HepG2 (cell line): ENCODE results near the gene TOMM20. TPM values are rescaled to one million over a fixed set of nuclear protein-coding genes. Genes with fewer than 3 reads are reported as not detected.

Source experiments
- ARNTL ChIP-seq: sonication (generic); formaldehyde crosslinking; IDR thresholded peaks from 2 replicates; pipeline ENCODE4 v1.4.0; 2020; ENCODE audit warnings: mild to moderate bottlenecking, missing genetic modification reagents
- ELF1 ChIP-seq: sonication (generic); formaldehyde crosslinking; IDR thresholded peaks from 2 replicates; pipeline ENCODE4 v1.4.0; 2020; ENCODE audit warnings: missing genetic modification reagents
- HDAC1 ChIP-seq: sonication (generic); formaldehyde crosslinking; IDR thresholded peaks from 2 replicates; pipeline ENCODE4 v1.5.1; 2020; ENCODE audit warnings: mild to moderate bottlenecking, missing genetic modification reagents
- IKZF4 ChIP-seq: sonication (generic); formaldehyde crosslinking; IDR thresholded peaks from 2 replicates; pipeline ENCODE4 v1.5.1; 2020; ENCODE audit warnings: borderline replicate concordance, mild to moderate bottlenecking, low read depth, missing genetic modification reagents; ENCODE audit errors: not compliant biosample characterization
- KDM4B ChIP-seq: sonication (generic); formaldehyde crosslinking; IDR thresholded peaks from 2 replicates; pipeline ENCODE4 v1.4.0; 2020; ENCODE audit warnings: missing genetic modification reagents
- KLF12 ChIP-seq: sonication (generic); formaldehyde crosslinking; IDR thresholded peaks from 2 replicates; pipeline ENCODE4 v1.4.0; 2020; ENCODE audit warnings: missing genetic modification reagents, borderline replicate concordance
- MED8 ChIP-seq: sonication (generic); formaldehyde crosslinking; IDR thresholded peaks from 2 replicates; pipeline ENCODE4 v1.8.1; 2023; ENCODE audit warnings: mild to moderate bottlenecking, missing genetic modification reagents; ENCODE audit not compliant: insufficient replicate concordance
- MTF1 ChIP-seq: sonication (generic); formaldehyde crosslinking; IDR thresholded peaks from 2 replicates; pipeline ENCODE4 v1.5.0; 2020; ENCODE audit warnings: missing genetic modification reagents
- PHF21A ChIP-seq: sonication (generic); formaldehyde crosslinking; IDR thresholded peaks from 2 replicates; pipeline ENCODE4 v1.5.0; 2020; ENCODE audit warnings: mild to moderate bottlenecking, missing genetic modification reagents
- PITX1 ChIP-seq: sonication (generic); formaldehyde crosslinking; IDR thresholded peaks from 2 replicates; pipeline ENCODE4 v1.5.1; 2020; ENCODE audit warnings: mild to moderate bottlenecking, missing genetic modification reagents
- RAD51 ChIP-seq: fragments of 450-650 bp; IDR thresholded peaks from 2 replicates; pipeline ENCODE4 v1.6.1; 2016; ENCODE audit warnings: borderline replicate concordance
- RFX1 ChIP-seq: fragments of 450-650 bp; IDR thresholded peaks from 2 replicates; pipeline ENCODE4 v1.6.1; 2017
- SCMH1 ChIP-seq: sonication (generic); formaldehyde crosslinking; IDR thresholded peaks from 2 replicates; pipeline ENCODE4 v1.9.0; 2021; ENCODE audit warnings: missing genetic modification reagents, mild to moderate bottlenecking, borderline replicate concordance
- SMAD1 ChIP-seq: sonication (generic); formaldehyde crosslinking; IDR thresholded peaks from 2 replicates; pipeline ENCODE4 v1.4.0; 2020; ENCODE audit warnings: missing genetic modification reagents, low read depth, mild to moderate bottlenecking, borderline replicate concordance
- SMARCE1 ChIP-seq: fragments of 450-650 bp; IDR thresholded peaks from 2 replicates; pipeline ENCODE4 v1.6.1; 2017; ENCODE audit warnings: borderline replicate concordance
- THYN1 ChIP-seq: sonication (generic); formaldehyde crosslinking; IDR thresholded peaks from 2 replicates; pipeline ENCODE4 v1.8.1; 2023; ENCODE audit warnings: low read depth, mild to moderate bottlenecking, moderate library complexity, missing genetic modification reagents, borderline replicate concordance
- U2AF2 ChIP-seq: fragments of 200-400 bp; formaldehyde crosslinking; IDR thresholded peaks from 2 replicates; pipeline ENCODE4 v1.6.1; 2017; ENCODE audit warnings: low read depth, mild to moderate bottlenecking, low read length
- ZMYM3 ChIP-seq: sonication (generic); formaldehyde crosslinking; IDR thresholded peaks from 2 replicates; pipeline ENCODE4 v1.5.1; 2020; ENCODE audit warnings: mild to moderate bottlenecking, missing genetic modification reagents
- ZNF713 ChIP-seq: sonication (generic); formaldehyde crosslinking; IDR thresholded peaks from 2 replicates; pipeline ENCODE4 v1.4.0; 2020; ENCODE audit warnings: mild to moderate bottlenecking, missing genetic modification reagents
- ZNF737 ChIP-seq: sonication (generic); formaldehyde crosslinking; IDR thresholded peaks from 2 replicates; pipeline ENCODE4 v1.5.0; 2020; ENCODE audit warnings: missing genetic modification reagents, mild to moderate bottlenecking, borderline replicate concordance
- ZNF766 ChIP-seq: sonication (generic); formaldehyde crosslinking; IDR thresholded peaks from 2 replicates; pipeline ENCODE4 v1.5.0; 2020; ENCODE audit warnings: missing genetic modification reagents, borderline replicate concordance
- polyA plus RNA-seq, 8 experiments: library from polyadenylated mRNA; depleted of rRNA in 3 of 8; stranded (reverse) in 7 of 8; unstranded in 1 of 8; fragments of >200 nt; fragmentation: Illumina TruSeq in 4 of 8; extraction: Trizol in 4 of 8; gene quantifications; 2 replicates each; pipeline versions ENCODE4 v1.2.1 to v1.2.3, GENCODE V29; 2011 to 2016; ENCODE audit warnings: low read depth in 4 of 8, missing spikeins in 1 of 8, mixed read lengths in 1 of 8; ENCODE audit not compliant: insufficient read depth in 1 of 8
- total RNA-seq, 5 experiments: library from RNA; depleted of rRNA; stranded (reverse); fragments of >200 nt; fragmentation: Illumina TruSeq; extraction: Trizol; gene quantifications; 2 replicates each; pipeline ENCODE4 v1.2.3, GENCODE V29; 2016; ENCODE audit warnings: low read depth in 1 of 5
- TF ChIP-seq, protein P1 (sequence below): sonication (generic); formaldehyde crosslinking; IDR thresholded peaks from 2 replicates; pipeline ENCODE4 v1.4.0; 2020; ENCODE audit warnings: mild to moderate bottlenecking, missing genetic modification reagents
- TF ChIP-seq, protein P2 (sequence below): sonication (generic); formaldehyde crosslinking; IDR thresholded peaks from 2 replicates; pipeline ENCODE4 v1.9.0; 2021; ENCODE audit warnings: missing genetic modification reagents, mild to moderate bottlenecking, borderline replicate concordance
- TF ChIP-seq, protein P3 (sequence below): sonication (generic); formaldehyde crosslinking; IDR thresholded peaks from 2 replicates; pipeline ENCODE4 v1.5.0; 2020; ENCODE audit warnings: mild to moderate bottlenecking, missing genetic modification reagents, moderate library complexity

TOMM20 gene
- total and polyA plus RNA-seq, 2 of the 13 experiments (the other 11 are each of a cell fraction or from before 2014, with no cell fraction given), result 153 to 376 TPM

GRCh38 chr1:235128456-235129328, at the start of gene TOMM20 (continued):
- peak; percentile 21; the same call in 1 of the 2 replicates for TF ChIP-seq MTF1
- TF ChIP-seq, protein P1, sequence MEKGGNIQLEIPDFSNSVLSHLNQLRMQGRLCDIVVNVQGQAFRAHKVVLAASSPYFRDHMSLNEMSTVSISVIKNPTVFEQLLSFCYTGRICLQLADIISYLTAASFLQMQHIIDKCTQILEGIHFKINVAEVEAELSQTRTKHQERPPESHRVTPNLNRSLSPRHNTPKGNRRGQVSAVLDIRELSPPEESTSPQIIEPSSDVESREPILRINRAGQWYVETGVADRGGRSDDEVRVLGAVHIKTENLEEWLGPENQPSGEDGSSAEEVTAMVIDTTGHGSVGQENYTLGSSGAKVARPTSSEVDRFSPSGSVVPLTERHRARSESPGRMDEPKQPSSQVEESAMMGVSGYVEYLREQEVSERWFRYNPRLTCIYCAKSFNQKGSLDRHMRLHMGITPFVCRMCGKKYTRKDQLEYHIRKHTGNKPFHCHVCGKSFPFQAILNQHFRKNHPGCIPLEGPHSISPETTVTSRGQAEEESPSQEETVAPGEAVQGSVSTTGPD (CRISPR knock-in tag), result no peak; the same call in 1 of the 2 replicates
- TF ChIP-seq PHF21A (CRISPR knock-in tag), result peak; percentile 87
- no peak for TF ChIP-seq KDM4B (CRISPR knock-in tag)
- peak; percentile 76 for TF ChIP-seq PITX1 (CRISPR knock-in tag)
- no peak for TF ChIP-seq SCMH1 (CRISPR knock-in tag)
- TF ChIP-seq, protein P2, sequence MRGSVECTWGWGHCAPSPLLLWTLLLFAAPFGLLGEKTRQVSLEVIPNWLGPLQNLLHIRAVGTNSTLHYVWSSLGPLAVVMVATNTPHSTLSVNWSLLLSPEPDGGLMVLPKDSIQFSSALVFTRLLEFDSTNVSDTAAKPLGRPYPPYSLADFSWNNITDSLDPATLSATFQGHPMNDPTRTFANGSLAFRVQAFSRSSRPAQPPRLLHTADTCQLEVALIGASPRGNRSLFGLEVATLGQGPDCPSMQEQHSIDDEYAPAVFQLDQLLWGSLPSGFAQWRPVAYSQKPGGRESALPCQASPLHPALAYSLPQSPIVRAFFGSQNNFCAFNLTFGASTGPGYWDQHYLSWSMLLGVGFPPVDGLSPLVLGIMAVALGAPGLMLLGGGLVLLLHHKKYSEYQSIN (CRISPR knock-in tag), result no peak
- peak; percentile 86; the same call in 1 of the 2 replicates for TF ChIP-seq ZNF766
- no peak for TF ChIP-seq THYN1
- TF ChIP-seq, protein P3, sequence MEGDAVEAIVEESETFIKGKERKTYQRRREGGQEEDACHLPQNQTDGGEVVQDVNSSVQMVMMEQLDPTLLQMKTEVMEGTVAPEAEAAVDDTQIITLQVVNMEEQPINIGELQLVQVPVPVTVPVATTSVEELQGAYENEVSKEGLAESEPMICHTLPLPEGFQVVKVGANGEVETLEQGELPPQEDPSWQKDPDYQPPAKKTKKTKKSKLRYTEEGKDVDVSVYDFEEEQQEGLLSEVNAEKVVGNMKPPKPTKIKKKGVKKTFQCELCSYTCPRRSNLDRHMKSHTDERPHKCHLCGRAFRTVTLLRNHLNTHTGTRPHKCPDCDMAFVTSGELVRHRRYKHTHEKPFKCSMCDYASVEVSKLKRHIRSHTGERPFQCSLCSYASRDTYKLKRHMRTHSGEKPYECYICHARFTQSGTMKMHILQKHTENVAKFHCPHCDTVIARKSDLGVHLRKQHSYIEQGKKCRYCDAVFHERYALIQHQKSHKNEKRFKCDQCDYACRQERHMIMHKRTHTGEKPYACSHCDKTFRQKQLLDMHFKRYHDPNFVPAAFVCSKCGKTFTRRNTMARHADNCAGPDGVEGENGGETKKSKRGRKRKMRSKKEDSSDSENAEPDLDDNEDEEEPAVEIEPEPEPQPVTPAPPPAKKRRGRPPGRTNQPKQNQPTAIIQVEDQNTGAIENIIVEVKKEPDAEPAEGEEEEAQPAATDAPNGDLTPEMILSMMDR (CRISPR knock-in tag), result no peak
- TF ChIP-seq RAD51, result peak; percentile 75; the same call in 1 of the 2 replicates
- no peak for TF ChIP-seq RFX1
- no peak for TF ChIP-seq U2AF2
- no peak for TF ChIP-seq KLF12 (CRISPR knock-in tag)
- TF ChIP-seq ZMYM3, result no peak
- TF ChIP-seq MED8 (CRISPR knock-in tag), result no peak
- no peak for TF ChIP-seq SMARCE1
- TF ChIP-seq SMAD1 (CRISPR knock-in tag), result peak; percentile 45; the same call in 1 of the 2 replicates
- peak; percentile 92 for TF ChIP-seq ELF1 (CRISPR knock-in tag)
- TF ChIP-seq ZNF737 (CRISPR knock-in tag), result peak; percentile 89; the same call in 1 of the 2 replicates
- peak; percentile 89 for TF ChIP-seq ARNTL (CRISPR knock-in tag)
- TF ChIP-seq HDAC1, result peak; percentile 72; the same call in 1 of the 2 replicates
- no peak for TF ChIP-seq IKZF4
- no peak for TF ChIP-seq ZNF713 (CRISPR knock-in tag)
